PC-9 (cell line): ENCODE measurements around the gene ACACA. TPM values are rescaled to one million over a fixed set of nuclear protein-coding genes. Genes with fewer than 3 reads are reported as not detected.

Experiments used
- BruUV-seq: library from RNA; stranded (reverse); fragments of 400-500 nt; replicated peaks from 2 replicates; lab custom pipeline; 2021; lab: Mats Ljungman, UMichigan
- CTCF ChIA-PET: fragments of 300-600 bp; sonication (Branson Sonifier 250); formaldehyde crosslinking; loops from one replicate; lab custom pipeline; 2022; ENCODE audit warnings: antibody characterized with exemption; lab: Charles Lee
- POLR2A ChIA-PET: fragments of 300-600 bp; sonication (Branson Sonifier 250); formaldehyde crosslinking; loops from one replicate; lab custom pipeline; 2022; ENCODE audit warnings: antibody characterized with exemption; ENCODE audit not compliant: unreplicated experiment; lab: Charles Lee
- DNase-seq, 2 experiments: peaks; one replicate each; pipeline versions ENCODE4 v3.0.0 to v3.0.0-alpha.2; 2015 to 2022; ENCODE audit warnings: mixed read lengths in 1 of 2
- H2AFZ ChIP-seq: fragments of 200-600 bp; sonication (generic); 2 replicates; pipeline ENCODE4 v1.8.1; 2017; ENCODE audit warnings: antibody characterized with exemption
- H3F3A ChIP-seq: fragments of 200-600 bp; sonication (generic); 2 replicates; pipeline ENCODE4 v1.8.1; 2017; ENCODE audit warnings: antibody characterized with exemption, mild to moderate bottlenecking, low read depth; ENCODE audit not compliant: insufficient read depth
- H3K27ac ChIP-seq: fragments of 200-600 bp; sonication (generic); 2 replicates; pipeline ENCODE4 v1.6.1; 2016; ENCODE audit warnings: mixed run types
- H3K27me3 ChIP-seq: fragments of 200-600 bp; sonication (generic); 2 replicates; pipeline ENCODE4 v1.6.1; 2016; ENCODE audit warnings: low read depth, mixed run types; ENCODE audit not compliant: insufficient read depth
- H3K36me3 ChIP-seq: fragments of 200-600 bp; sonication (generic); 2 replicates; pipeline ENCODE4 v1.6.1; 2016; ENCODE audit warnings: low read depth, mixed run types
- H3K4me1 ChIP-seq: fragments of 200-600 bp; sonication (generic); replicated peaks from 2 replicates; pipeline ENCODE4 v1.6.1; 2016; ENCODE audit warnings: mixed run types; ENCODE audit not compliant: insufficient read depth
- H3K4me2 ChIP-seq: fragments of 200-600 bp; sonication (generic); 2 replicates; pipeline ENCODE4 v1.6.1; 2017; ENCODE audit warnings: mixed run types
- H3K4me3 ChIP-seq: fragments of 200-600 bp; sonication (generic); 2 replicates; pipeline ENCODE4 v1.6.1; 2016; ENCODE audit warnings: mixed run types
- H3K79me2 ChIP-seq: fragments of 200-600 bp; sonication (generic); 2 replicates; pipeline ENCODE4 v1.6.1; 2017; ENCODE audit warnings: low read depth, mixed run types
- H3K9me2 ChIP-seq: fragments of 200-600 bp; sonication (generic); 2 replicates; pipeline ENCODE4 v1.8.1; 2017; ENCODE audit warnings: mild to moderate bottlenecking; ENCODE audit not compliant: insufficient read depth
- H3K9me3 ChIP-seq: fragments of 200-600 bp; sonication (generic); 2 replicates; pipeline ENCODE4 v1.8.1; 2016; ENCODE audit warnings: low read depth; ENCODE audit not compliant: insufficient read depth
- H4K20me1 ChIP-seq: fragments of 200-600 bp; sonication (generic); 2 replicates; pipeline ENCODE4 v1.8.1; 2017; ENCODE audit not compliant: insufficient read depth
- CTCF ChIP-seq: fragments of 200-600 bp; sonication (generic); conservative IDR thresholded peaks from 2 replicates; pipeline ENCODE4 v1.6.1; 2017; ENCODE audit warnings: mixed run types, antibody characterized with exemption, mild to moderate bottlenecking, moderate library complexity
- EZH2 ChIP-seq: fragments of 200-600 bp; sonication (generic); IDR thresholded peaks from 2 replicates; pipeline ENCODE4 v1.8.0; 2017; ENCODE audit warnings: antibody characterized with exemption, low read depth
- intact Hi-C: fragments of 100-400 bp; cut with micrococcal nuclease; formaldehyde crosslinking; loops from one replicate; pipeline ENCODE4 v1.10.0; 2022; ENCODE audit not compliant: unreplicated experiment
- total RNA-seq: library from RNA; stranded (reverse); gene quantifications from 2 replicates; pipeline ENCODE4 v1.2.3, GENCODE V29; 2021

The ACACA gene
- total RNA-seq, 1 experiment from 2014 or later: 185 TPM

GRCh38 chr17:37384560-37385149 lies 22.0 kb downstream of the ACACA start:
- ChIA-PET POLR2A (no interaction called here), CTCF (no interaction called here)
- intact Hi-C loops: no loop called here
- Histone ChIP-seq H3K27me3 (no peaks in the 10 kb centered on the region), H3K9me2 (no peaks in the 10 kb centered on the region), H3K9me3 (no peaks in the 10 kb centered on the region), H3F3A (no peaks in the 10 kb centered on the region), H3K27ac (no peak overlapping the region), H3K4me2 (no peak overlapping the region), H4K20me1 (no peaks in the 10 kb centered on the region), H3K79me2 (no peaks in the 10 kb centered on the region), H2AFZ (no peak overlapping the region), H3K4me1 (no peaks in the 10 kb centered on the region), H3K4me3 (no peak overlapping the region), H3K36me3 (no peaks in the 10 kb centered on the region)
- no peak for TF ChIP-seq EZH2
- no peak for TF ChIP-seq CTCF
- no peak for DNase-seq
- no TSS peak for BruUV-seq

- CTCF ChIA-PET: no interaction called here
- POLR2A ChIA-PET: no interaction called here
- H3F3A ChIP-seq: no peaks in the 10 kb centered on the region
- no peaks in the 10 kb centered on the region for H3K9me3 ChIP-seq
- no peaks in the 10 kb centered on the region for H3K36me3 ChIP-seq
- H2AFZ ChIP-seq: no peak overlapping the region
- BruUV-seq: no TSS peak
- H4K20me1 ChIP-seq: no peaks in the 10 kb centered on the region
- DNase-seq: no peak
- no peak overlapping the region for H3K27ac ChIP-seq
- H3K4me1 ChIP-seq: no peaks in the 10 kb centered on the region
- no peak overlapping the region for H3K4me2 ChIP-seq
- intact Hi-C loops: no loop called here
- TF ChIP-seq EZH2: no peak
- TF ChIP-seq CTCF: no peak
- no peaks in the 10 kb centered on the region for H3K9me2 ChIP-seq
- no peaks in the 10 kb centered on the region for H3K79me2 ChIP-seq
- no peaks in the 10 kb centered on the region for H3K27me3 ChIP-seq
- no peak overlapping the region for H3K4me3 ChIP-seq
These were observed 24.6 kb downstream of the ACACA start for GRCh38 chr17:37382056-37382455.

- ChIA-PET POLR2A (no interaction called here), CTCF (no interaction called here)
- H3K9me2 ChIP-seq: no peaks in the 10 kb centered on the region
- no peak within 1 kb of the TSS for H3K4me3 ChIP-seq
- H3K36me3 ChIP-seq: no peaks in the 10 kb centered on the region
- no peaks in the 10 kb centered on the region for H3K27me3 ChIP-seq
- no peak within 1 kb of the TSS for H2AFZ ChIP-seq
- no peak within 1 kb of the TSS for H3K4me2 ChIP-seq
- no peaks in the 10 kb centered on the region for H3K9me3 ChIP-seq
- H3K4me1 ChIP-seq: no peaks in the 10 kb centered on the region
- H3K79me2 ChIP-seq: no peaks in the 10 kb centered on the region
- H4K20me1 ChIP-seq: no peaks in the 10 kb centered on the region
- no TSS peak for BruUV-seq
- DNase-seq: no peak
- TF ChIP-seq EZH2 (no peak), CTCF (no peak)
- H3K27ac ChIP-seq: no peak within 1 kb of the TSS
- intact Hi-C loops: no loop called here
- no peaks in the 10 kb centered on the region for H3F3A ChIP-seq
These were observed 30.9 kb downstream of the ACACA start, which contains the start of gene C17orf78 for GRCh38 chr17:37375706-37376105. TSS of gene C17orf78 (plus strand) at chr17:37375985. CDS start at chr17:37376093, 108 bp downstream.
